Measurements from ENCODE around the gene LMOD2. TPM values are rescaled to one million over a fixed set of nuclear protein-coding genes. Genes with fewer than 3 reads are reported as not detected.
A peak's percentile ranks its signal among the peaks of the same experiment; 100 is the strongest.

LMOD2 gene
- total and polyA plus RNA-seq, 2 experiments from 2014 or later = not detected

GRCh38 chr7:123621707-123622106 is 34.0 kb upstream of the LMOD2 start (continued):
- no peak for TF ChIP-seq ETS1 (IDR thresholded peaks at IDR 0.05)
- TF ChIP-seq, protein P1, sequence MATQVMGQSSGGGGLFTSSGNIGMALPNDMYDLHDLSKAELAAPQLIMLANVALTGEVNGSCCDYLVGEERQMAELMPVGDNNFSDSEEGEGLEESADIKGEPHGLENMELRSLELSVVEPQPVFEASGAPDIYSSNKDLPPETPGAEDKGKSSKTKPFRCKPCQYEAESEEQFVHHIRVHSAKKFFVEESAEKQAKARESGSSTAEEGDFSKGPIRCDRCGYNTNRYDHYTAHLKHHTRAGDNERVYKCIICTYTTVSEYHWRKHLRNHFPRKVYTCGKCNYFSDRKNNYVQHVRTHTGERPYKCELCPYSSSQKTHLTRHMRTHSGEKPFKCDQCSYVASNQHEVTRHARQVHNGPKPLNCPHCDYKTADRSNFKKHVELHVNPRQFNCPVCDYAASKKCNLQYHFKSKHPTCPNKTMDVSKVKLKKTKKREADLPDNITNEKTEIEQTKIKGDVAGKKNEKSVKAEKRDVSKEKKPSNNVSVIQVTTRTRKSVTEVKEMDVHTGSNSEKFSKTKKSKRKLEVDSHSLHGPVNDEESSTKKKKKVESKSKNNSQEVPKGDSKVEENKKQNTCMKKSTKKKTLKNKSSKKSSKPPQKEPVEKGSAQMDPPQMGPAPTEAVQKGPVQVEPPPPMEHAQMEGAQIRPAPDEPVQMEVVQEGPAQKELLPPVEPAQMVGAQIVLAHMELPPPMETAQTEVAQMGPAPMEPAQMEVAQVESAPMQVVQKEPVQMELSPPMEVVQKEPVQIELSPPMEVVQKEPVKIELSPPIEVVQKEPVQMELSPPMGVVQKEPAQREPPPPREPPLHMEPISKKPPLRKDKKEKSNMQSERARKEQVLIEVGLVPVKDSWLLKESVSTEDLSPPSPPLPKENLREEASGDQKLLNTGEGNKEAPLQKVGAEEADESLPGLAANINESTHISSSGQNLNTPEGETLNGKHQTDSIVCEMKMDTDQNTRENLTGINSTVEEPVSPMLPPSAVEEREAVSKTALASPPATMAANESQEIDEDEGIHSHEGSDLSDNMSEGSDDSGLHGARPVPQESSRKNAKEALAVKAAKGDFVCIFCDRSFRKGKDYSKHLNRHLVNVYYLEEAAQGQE (IDR thresholded peaks at IDR 0.05; ENCODE audit: unreplicated experiment) = no peak
- TF ChIP-seq CREB1 (CRISPR knock-in tag; IDR thresholded peaks at IDR 0.05; ENCODE audit: low read depth) = no peak
- TF ChIP-seq EZH2 (IDR thresholded peaks at IDR 0.05; ENCODE audit: low read depth, unreplicated experiment) = no peak
- no peak for TF ChIP-seq EZH2phosphoT487 (IDR thresholded peaks at IDR 0.05; ENCODE audit: unreplicated experiment)

GRCh38 chr7:123622660-123623386 is 32.8 kb upstream of the LMOD2 start:
- no peaks in the 10 kb centered on the region for H3K4me1 Mint-ChIP-seq
- no peaks in the 10 kb centered on the region for H4K20me1 ChIP-seq (replicated peaks; ENCODE audit: insufficient read depth)
- H3K9me2 ChIP-seq (ENCODE audit: insufficient read depth) = peaks cover 12% of the 10 kb centered on the region; the same call in 1 of the 2 replicates
- no peak overlapping the region for H3K4me2 ChIP-seq
- no peaks in the 10 kb centered on the region for H3K9me3 Mint-ChIP-seq
- H3K27ac ChIP-seq (ENCODE audit: low read depth) = no peak overlapping the region
- ATAC-seq (no peak), DNase-seq (ENCODE audit: low spot score) (no peak)
- no peaks in the 10 kb centered on the region for H3K79me2 ChIP-seq (replicated peaks; ENCODE audit: insufficient read depth)
- H3K36me3 Mint-ChIP-seq (ENCODE audit: low read depth) = no peaks in the 10 kb centered on the region
- no peak overlapping the region for H3K4me3 Mint-ChIP-seq
- no peak overlapping the region for H3K4me3 ChIP-seq
- H2AFZ ChIP-seq = peak overlapping the region; percentile 52; the same call in 1 of the 2 replicates
- H3K4me1 ChIP-seq (ENCODE audit: insufficient read depth) = no peaks in the 10 kb centered on the region
- no peaks in the 10 kb centered on the region for H3K27me3 Mint-ChIP-seq (ENCODE audit: insufficient read depth, low read depth, poor library complexity)
- H3K27me3 ChIP-seq (ENCODE audit: insufficient read depth) = no peaks in the 10 kb centered on the region
- H3K36me3 ChIP-seq (ENCODE audit: insufficient read depth) = no peaks in the 10 kb centered on the region
- no peak overlapping the region for H3K27ac Mint-ChIP-seq
- H3F3A ChIP-seq (replicated peaks; ENCODE audit: low read depth) = no peaks in the 10 kb centered on the region
- TF ChIP-seq ETS1 (IDR thresholded peaks at IDR 0.05) = no peak
- no peak for TF ChIP-seq EZH2phosphoT487 (IDR thresholded peaks at IDR 0.05; ENCODE audit: unreplicated experiment)
- TF ChIP-seq NANOG (IDR thresholded peaks at IDR 0.05; ENCODE audit: borderline replicate concordance) = no peak
- TF ChIP-seq, protein P2, sequence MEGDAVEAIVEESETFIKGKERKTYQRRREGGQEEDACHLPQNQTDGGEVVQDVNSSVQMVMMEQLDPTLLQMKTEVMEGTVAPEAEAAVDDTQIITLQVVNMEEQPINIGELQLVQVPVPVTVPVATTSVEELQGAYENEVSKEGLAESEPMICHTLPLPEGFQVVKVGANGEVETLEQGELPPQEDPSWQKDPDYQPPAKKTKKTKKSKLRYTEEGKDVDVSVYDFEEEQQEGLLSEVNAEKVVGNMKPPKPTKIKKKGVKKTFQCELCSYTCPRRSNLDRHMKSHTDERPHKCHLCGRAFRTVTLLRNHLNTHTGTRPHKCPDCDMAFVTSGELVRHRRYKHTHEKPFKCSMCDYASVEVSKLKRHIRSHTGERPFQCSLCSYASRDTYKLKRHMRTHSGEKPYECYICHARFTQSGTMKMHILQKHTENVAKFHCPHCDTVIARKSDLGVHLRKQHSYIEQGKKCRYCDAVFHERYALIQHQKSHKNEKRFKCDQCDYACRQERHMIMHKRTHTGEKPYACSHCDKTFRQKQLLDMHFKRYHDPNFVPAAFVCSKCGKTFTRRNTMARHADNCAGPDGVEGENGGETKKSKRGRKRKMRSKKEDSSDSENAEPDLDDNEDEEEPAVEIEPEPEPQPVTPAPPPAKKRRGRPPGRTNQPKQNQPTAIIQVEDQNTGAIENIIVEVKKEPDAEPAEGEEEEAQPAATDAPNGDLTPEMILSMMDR (conservative IDR thresholded peaks at IDR 0.05; ENCODE audit: low read depth in 2 of 2) = no peak
- TF ChIP-seq JUNB (IDR thresholded peaks at IDR 0.05; ENCODE audit: unreplicated experiment) = no peak
- TF ChIP-seq EZH2 (IDR thresholded peaks at IDR 0.05; ENCODE audit: low read depth, unreplicated experiment) = no peak
- TF ChIP-seq, protein P1 (IDR thresholded peaks at IDR 0.05; ENCODE audit: unreplicated experiment) = no peak
- no peak for TF ChIP-seq ZNF331 (CRISPR knock-in tag; IDR thresholded peaks at IDR 0.05; ENCODE audit: low read depth)
- TF ChIP-seq ZNF114 (CRISPR knock-in tag; IDR thresholded peaks at IDR 0.05) = no peak
- TF ChIP-seq CREB1 (CRISPR knock-in tag; IDR thresholded peaks at IDR 0.05; ENCODE audit: low read depth) = no peak
